ENCODE measurements around the gene LSM12. TPM values are rescaled to one million over a fixed set of nuclear protein-coding genes. Genes with fewer than 3 reads are reported as not detected.

LSM12 gene
- total and polyA plus RNA-seq, 2 donors (not counting 3 experiments of a cell fraction or from before 2014, with no cell fraction given) = 36.5 to 68.9 TPM

- no peak for FAIRE-seq
- H3K4me3 ChIP-seq (replicated peaks in 1 of 3; ENCODE audit: insufficient read depth in 1 of 3, low read depth in 1 of 3, low read length in 3 of 3) = no peak overlapping the region
Measured at GRCh38 chr17:44062871-44063270, 3.6 kb downstream of the LSM12 start.

More at GRCh38 chr17:44062871-44063270, 3.6 kb downstream of the LSM12 start:
- Histone ChIP-seq H3K9me1 (replicated peaks; ENCODE audit: control insufficient read depth, extremely low read depth, insufficient read depth, low read length) (no peaks in the 10 kb centered on the region), H3K4me2 (ENCODE audit: insufficient read depth, low read length) (no peak overlapping the region), H3K9ac (replicated peaks; ENCODE audit: extremely low read depth, insufficient read depth, low read length) (no peak overlapping the region), H3K36me3 (ENCODE audit: control insufficient read depth in 2 of 2, extremely low read depth in 1 of 2, insufficient read depth in 2 of 2, low read length in 2 of 2) (peaks cover 8 to 18% of the 10 kb centered on the region in 2 experiments), H3K4me1 (ENCODE audit: control insufficient read depth, extremely low read depth, insufficient read depth, low read length) (peaks cover 15% of the 10 kb centered on the region), H4K20me1 (replicated peaks; ENCODE audit: control insufficient read depth, extremely low read depth, insufficient read depth, low read length) (no peaks in the 10 kb centered on the region), H2AFZ (ENCODE audit: low read depth, low read length) (no peak overlapping the region), H3K27ac (ENCODE audit: insufficient read depth, low read depth, low read length) (no peak overlapping the region), H3K27me3 (ENCODE audit: control insufficient read depth in 2 of 2, insufficient read depth in 2 of 2, low read length in 2 of 2) (no peaks in the 10 kb centered on the region), H3K79me2 (ENCODE audit: control insufficient read depth, insufficient read depth, low read length) (peaks cover 78% of the 10 kb centered on the region), H3K9me3 (replicated peaks; ENCODE audit: control insufficient read depth, insufficient read depth, low read length) (no peaks in the 10 kb centered on the region)
- no peak for DNase-seq (ENCODE audit: low read depth, low spot score)
- dilution Hi-C loops (cut with MboI; ENCODE audit: extremely low pct_ligation_motif_present, low sequenced_read_pairs) = no loop called here
- CTCF ChIA-PET = interaction anchor here (1.0 kb wide), 1 partner anchor 19 kb away, joined by 4 read pairs; no protein-coding TSS in a partner anchor
- TF ChIP-seq CTCF (IDR thresholded peaks at IDR 0.05; ENCODE audit: extremely low read depth in 1 of 2, insufficient read depth in 1 of 2, low read depth in 1 of 2, low read length in 2 of 2) (no peak), POLR2AphosphoS5 (IDR thresholded peaks at IDR 0.05; ENCODE audit: insufficient read depth, low read depth, low read length) (no peak), EZH2 (IDR thresholded peaks at IDR 0.05; ENCODE audit: borderline replicate concordance, low read depth, low read length, severe bottlenecking) (no peak), MYC (IDR thresholded peaks at IDR 0.05; ENCODE audit: low read depth, low read length) (no peak), FOS (IDR thresholded peaks at IDR 0.05; ENCODE audit: borderline replicate concordance, insufficient read depth, low read length) (no peak), POLR2A (IDR thresholded peaks at IDR 0.05; ENCODE audit: low read depth, low read length) (no peak), MAX (IDR thresholded peaks at IDR 0.05; ENCODE audit: insufficient read depth, insufficient read length) (no peak)
- intact Hi-C loops (cut with micrococcal nuclease) = no loop called here
- no TSS peak for BruUV-seq (replicated peaks)
- POLR2A ChIA-PET = no interaction called here
